Pulmonary artery endothelial cell (primary cell): Measurements from ENCODE around the gene TTC7B. TPM values are rescaled to one million over a fixed set of nuclear protein-coding genes. Genes with fewer than 3 reads are reported as not detected.
A peak's percentile ranks its signal among the peaks of the same experiment; 100 is the strongest.

Experiments used
- DNase-seq: peaks from one replicate; pipeline ENCODE4 v3.0.0-alpha.2; 2011; ENCODE audit warnings: low read depth, low spot score
- total RNA-seq: library from RNA; depleted of rRNA; stranded (reverse); fragments of >200 nt; gene quantifications from 2 replicates; pipeline ENCODE4 v1.2.3, GENCODE V29; 2014

The TTC7B gene
- total RNA-seq, 1 donor from 2014 or later: 36.9 TPM

DNA sequence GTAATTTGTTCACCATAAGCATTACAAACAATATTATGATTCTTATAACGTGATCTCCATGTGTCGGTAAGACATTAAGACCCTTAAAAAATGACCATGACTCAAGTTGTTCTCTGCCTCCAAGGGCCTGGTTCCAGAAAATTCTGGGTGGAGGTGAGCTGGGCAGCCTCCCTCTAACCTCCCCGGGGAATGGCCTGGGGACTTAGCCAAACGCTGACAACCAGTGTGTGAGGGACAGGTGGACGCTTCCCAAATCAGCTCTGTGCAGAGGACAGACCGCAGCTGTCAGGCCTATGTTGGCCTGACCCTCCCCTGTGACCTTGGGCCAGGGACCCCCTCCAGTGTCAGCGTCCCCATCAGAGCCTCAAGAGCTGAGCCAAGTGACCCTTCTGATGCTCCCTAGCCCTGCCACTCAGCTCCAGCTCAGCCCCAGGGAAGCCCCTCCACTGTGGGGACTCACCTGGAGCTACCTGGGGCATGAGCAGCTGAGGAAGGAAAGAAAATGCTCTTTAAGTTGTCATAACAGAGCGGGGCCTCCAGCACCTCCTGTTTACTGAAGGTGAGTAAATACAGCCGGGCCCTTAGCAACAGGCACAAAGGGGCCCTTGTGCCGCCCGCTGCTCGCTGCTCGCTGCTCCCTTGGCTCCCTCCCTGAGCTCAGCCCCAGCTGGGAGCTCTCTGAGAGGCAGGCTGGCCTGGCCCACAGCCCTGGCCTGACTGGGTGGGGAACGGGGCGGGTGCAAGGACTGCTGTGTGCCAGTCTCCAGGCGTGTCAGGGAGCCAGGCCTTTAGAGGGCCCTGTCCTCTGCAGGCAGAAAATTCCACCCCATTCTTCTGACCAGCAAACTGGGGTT, 302.8 kb downstream of the TTC7B start:
- DNase-seq: no peak

DNA sequence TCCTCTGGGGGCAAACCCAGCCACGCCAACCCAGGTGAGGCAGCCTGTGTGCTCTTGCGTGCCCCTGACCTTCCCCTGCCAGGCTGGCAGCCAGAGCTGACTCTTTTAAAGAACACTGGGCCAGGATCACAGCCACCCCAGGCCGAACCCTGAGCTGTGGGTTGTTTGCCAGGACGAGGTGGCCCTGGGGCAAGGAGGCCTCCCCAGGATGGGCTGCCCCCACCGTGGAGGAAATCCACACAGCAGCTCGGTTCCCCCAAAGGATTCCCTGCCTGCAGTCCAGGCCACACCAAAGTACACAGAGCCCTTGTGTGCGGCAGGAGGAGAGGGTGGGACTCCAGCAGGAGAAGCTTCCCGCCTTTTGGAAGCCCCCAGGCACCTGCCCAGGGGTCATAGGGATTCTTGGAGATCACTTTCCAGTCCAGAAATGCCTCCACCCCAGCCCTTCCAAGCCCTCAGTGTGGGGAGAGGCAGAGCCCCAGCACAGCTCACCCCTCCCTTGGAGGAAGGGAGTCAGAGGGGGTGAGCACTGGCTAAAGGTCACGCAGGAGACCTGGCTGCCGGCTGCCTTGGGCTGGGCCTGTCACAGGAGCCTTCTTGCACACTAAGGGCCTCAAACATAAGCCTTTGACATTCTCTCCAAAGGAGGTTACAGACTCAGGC, 303.8 kb downstream of the TTC7B start:
- DNase-seq: no peak

DNA sequence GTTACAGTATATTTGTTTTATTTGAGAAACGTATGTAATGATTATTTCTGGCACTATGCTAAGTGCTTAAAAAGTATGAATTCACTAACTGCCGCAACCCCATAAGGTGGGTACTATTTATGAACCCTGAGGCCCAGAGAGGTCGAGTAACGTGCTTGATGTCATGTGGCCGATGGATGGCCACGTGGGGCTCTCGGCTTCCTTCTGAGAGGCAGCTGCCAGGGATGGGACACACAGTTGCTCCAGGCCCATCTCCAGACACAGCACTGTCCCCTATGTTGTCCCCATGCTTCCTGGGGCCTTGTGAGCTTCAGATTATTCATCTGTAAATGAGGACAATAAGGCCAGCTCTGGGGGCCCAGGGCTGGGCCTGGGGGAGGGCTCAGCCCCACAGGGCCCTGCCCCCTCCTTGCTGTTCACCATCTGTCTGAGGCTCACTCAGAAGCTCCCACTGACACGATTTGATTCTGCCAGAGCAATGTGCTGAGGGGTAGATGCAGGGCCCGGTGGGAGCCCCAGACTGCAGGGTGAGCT, 304.4 kb downstream of the TTC7B start:
- no peak for DNase-seq

DNA sequence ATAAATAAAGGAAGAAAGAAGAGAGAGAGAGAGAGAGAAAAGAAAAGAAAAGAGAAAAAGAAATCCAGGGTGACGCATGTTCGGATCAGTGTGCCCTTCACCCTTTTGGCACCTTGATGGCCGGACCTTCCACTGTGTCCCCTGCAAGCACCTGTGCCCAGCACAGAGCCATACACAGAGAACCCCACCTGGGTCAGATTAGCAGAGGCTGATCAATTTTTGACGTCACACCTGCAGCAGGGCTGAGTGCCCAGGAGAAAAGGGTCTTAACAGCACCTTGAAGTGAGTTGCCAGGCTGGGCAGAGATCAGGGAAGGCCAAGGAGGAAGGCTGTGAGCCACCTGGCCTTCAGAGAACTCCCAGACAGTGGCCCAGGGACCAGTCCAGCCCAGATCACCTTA, 305.0 kb downstream of the TTC7B start:
- DNase-seq: no peak

DNA sequence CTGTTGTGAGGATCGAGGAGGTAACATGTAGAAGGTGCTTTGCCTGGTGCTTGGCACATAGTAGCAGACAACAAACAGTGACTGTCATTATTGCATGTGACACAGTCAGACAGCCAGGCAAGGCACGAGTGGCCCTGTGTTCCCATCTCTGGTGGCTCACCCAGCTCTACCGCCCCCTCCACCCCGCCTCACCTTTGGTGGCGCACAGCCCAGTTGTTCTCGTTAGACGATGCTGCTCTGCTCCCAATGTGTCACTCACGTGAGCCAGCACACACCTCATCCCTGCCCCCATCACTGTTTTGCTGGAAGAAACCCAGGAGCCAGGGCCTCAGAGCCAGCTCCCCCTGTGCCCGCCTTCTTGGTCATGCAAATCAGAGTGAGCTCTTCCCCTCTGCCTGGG, 306.1 kb downstream of the TTC7B start:
- no peak for DNase-seq

DNA sequence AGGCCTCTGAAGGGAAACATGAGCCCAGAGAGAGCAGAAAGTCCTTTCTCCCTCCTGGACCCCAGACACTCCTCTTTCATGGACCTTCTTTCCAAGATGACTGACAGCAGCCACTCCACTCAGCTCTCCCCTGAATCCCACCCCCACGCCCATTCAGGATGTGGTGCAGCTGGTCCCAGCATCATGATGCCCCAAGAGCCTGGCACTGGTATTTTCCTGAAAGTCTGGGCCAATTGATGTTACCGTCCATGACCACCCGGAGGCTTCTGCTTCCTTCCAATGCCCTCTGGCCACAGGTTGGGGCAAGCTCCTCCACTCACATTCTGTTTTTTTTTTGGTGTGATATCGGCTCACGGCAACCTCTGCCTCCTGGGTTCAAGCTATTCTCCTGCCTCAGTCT, 306.8 kb downstream of the TTC7B start:
- DNase-seq: no peak

DNA sequence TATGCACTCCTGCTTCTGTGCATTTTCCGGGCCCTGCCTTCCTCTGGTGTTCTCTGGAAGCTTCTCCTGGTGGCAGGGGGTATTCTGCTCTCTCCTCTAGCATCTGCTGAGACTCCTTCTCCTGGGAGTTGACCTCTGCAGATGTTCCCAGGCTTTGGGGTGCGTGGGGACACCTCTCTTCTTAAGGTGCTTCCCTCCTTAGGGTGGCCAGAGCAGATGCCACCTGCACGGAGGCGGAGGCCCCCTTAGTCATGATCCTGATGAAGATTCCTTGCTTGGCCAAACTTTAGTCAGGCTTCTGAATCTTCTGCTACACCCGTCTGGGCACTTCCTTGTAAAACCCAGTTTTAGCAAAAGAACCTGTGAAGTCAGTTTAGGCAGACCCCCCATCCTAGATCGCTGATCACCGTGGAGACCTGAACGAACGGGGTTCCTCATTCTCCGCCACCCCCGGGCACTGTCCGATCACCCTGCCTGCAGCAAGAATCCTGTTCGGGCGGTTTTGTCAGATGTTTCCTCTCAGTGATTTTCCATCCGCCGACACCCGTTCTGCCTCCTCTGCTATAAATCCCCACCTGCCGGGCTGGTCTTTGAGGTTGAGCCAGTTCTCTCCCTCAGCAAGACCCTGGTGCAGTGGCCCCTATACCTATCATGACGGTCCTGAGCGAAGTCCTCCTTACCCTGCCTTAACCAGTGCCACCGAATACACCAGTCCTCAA, 307.5 kb downstream of the TTC7B start:
- no peak for DNase-seq

DNA sequence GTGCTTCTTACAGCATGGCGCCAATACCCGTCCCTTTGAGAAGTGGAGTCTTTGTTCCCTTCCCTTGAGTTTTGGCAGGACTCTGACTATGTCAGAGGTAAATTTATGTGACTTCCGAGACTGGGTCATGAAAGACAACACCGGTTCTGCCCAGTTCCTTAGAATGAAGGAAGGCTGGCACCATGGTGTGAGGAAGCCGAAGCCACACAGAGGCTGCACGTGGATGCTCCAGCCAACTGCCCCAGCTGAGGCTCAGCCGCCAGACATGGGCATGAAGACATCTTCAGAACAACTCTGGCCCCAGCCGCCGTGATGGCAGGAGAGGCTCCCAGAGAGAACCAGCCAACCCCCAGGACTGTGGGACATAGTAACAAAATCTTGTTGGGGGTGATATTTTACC, 308.2 kb downstream of the TTC7B start:
- DNase-seq: no peak

DNA sequence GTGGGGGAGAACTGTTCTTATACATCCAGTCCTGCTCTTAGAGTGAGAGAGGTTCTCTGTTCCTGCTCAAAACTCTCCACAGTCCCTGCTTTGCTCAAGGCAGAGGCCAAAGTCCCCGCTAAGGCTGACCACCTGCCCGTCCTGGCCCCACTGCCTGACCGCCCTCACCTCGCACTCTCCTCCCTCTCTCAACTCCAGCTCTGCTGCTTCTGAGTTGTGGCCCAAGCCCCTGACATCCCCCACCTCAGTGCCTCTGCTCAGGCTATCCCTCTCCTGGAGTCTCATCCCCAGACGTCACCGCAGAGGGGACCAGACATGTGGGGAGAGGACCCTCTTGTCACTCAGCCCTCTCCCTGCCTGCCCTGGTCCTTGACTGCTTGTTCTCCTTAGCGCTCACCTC, 308.8 kb downstream of the TTC7B start:
- DNase-seq: no peak

DNA sequence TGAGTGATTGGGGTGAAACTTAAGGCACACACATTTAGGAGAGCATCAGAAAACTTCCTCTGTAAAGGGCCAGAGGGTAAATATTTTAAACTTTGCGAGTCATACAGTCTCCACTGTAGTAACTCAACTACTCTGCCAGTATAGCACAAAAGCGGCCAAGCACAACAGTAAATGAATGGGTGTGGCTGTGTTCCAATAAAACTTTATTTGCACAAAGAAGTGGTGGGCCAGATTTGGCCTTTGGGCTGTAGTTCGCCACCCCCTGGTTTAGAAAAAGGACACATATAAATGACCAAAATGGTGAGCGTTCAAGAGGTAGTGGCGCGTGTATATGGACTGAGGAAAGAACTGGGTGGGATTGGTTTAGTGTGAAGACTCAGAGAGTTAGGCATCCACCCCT, 309.5 kb downstream of the TTC7B start:
- DNase-seq: no peak

DNA sequence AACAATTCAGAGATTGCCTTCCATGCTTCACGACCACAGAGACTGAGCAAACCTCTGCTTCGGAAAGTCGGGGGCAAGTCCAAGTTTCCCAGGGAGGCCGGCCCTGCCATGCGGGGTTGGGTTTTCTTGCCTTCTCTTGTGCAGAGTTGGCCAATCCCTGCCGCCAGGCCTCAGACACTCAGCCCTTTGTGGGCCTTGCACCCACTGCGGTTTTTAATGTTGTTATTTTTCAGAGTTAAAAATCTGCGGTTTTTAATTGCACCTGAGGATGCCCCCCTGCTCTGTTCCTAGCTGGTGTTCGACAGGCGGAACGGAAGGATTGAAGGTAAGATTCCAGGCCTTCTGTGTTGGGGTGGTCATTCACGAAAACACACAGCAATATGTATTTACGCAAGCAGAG, 310.7 kb downstream of the TTC7B start:
- DNase-seq: no peak

DNA sequence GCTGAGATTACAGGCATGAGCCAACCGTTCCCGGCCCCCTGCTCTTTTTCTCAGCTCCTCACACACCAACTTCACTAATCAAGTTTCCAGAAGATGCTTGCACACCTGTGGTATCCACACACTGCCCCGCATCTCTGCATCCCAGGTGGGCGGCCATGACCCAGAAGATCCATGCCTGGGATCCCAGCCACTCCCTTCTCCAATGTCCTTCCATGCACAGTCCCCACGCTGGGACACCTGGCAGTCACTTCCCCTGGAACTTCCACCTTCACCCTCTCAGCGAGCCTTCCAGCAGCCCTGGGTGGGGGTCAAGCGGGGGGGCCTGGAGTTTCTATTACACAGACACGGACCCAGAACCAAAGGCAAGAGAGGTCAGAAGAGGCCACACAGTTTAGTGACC, 311.6 kb downstream of the TTC7B start:
- DNase-seq: no peak

DNA sequence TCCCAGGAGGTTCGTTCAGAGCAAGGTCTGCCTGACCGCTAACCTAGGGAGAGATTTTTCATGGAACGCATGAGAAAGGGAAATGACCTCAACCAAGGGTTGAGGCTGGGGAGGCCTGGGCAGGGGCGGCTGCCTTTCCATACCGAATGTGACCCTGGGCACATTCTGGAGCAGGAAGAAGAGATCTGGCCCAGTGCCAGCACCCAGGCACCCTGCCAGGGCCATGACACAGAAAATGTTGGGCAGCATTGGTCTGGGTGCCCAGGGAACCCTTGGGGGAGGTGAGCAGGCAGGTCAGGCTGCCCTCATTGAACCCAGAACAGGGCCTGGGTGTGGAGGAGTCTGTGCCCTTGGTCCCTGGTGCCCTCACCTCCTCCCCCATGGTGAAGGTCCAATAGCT, 312.6 kb downstream of the TTC7B start:
- DNase-seq: no peak

DNA sequence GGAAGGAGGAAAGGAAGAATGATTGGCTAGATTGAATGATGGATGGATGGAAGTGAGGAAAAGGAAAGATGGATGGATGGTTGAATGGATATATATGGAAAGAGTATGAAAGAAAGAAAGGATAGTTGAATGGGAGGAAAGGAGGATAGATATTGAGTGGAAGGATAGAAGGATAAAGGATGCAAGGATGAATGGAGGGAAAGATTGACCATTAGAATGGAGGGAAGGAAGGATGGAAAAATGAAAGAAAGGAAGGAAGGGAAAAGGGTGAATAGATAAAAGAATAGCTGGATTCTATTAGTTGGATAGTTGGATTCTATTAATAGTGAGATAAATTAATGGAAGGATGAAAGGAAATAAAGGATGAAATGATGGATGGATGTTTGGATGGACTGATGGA, 313.5 kb downstream of the TTC7B start:
- no peak for DNase-seq

DNA sequence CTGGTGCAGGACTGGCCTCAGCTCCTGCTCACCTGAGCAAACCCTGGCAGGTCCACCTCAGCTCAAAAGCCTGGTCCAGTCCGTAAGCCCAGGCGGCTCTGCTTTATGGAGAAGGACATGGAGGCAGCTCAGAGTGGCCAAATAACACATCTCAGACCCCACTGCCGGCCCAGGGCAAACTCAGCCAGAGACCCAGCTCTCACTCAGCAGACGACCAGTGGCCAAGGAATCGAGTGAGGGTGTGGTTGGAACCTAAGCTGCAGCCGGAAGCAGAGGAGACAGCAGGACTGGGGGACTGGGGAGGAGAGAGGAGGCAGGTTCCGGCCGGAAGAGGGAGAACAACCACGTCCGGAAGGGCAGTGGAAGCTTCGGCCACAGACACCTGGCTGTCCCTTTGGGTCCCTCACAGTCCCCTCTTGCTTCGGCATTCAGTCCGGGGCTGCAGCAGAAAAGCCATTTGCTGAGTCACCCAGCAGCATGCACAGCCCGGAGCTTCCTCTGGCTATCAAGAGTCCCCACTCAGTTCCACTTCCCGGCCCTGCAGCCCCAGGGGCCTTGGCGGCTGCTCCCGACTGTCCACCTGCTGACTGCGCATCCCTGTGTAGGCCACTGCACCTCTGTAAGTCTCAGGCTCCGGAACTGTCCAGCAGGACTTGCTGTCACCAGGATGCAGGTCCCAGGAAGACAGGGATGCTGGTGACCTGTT, 315.4 kb downstream of the TTC7B start:
- no peak for DNase-seq

DNA sequence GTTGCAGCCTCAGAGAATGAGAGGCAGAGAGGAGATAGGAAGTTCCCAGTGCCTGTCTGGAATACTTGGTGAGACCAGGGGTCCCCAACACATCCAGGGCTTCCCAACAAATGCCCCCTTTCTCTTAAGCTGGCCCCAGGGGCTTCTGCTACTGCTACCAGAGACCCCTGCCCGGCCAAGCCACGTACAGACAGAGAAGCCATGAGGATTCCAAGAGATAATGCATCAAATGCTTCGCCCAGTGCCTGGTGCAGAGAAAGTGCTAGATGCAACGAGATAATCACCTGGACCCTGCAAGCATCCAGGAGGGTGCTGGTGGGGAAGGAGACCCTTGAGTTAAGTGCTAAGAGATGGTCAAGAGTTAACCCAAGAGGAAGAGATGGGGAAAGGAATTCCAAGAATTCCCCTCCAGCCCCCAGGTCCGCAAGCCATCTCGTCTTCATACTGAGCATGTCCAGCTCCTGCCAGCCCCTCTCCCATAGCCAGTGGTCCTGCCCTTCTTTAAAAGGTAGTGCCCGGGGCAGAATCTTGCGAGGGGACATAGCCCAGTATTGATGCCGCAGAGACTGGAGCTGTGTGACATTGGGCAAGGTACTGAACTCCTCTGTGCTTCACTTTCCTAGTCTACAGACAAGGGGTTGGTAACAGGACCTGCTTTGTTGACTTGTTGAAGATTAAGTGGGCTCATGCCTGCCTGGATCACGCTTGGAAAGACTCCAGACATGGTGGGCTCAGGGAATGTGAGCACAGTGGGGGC, 316.1 kb downstream of the TTC7B start:
- DNase-seq: no peak

DNA sequence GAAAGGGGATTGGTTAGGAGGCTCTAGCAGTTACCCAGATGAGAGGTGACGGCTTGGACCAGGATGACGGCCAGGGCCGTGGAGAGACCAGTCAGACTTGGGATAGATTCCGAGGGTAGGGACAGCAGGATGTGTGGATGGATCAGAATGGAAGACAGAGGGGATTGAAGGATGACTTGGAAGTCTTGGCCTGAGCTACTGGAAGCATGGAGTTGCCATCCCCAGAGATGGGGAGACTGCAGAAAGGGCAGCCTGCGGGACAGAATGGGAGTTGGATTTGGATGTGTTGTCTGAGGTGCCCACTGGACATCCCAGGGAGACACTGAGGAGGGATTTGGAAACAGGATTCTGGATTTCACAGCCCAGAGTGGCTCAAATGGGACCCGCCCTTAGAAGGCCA, 317.1 kb downstream of the TTC7B start:
- no peak for DNase-seq

DNA sequence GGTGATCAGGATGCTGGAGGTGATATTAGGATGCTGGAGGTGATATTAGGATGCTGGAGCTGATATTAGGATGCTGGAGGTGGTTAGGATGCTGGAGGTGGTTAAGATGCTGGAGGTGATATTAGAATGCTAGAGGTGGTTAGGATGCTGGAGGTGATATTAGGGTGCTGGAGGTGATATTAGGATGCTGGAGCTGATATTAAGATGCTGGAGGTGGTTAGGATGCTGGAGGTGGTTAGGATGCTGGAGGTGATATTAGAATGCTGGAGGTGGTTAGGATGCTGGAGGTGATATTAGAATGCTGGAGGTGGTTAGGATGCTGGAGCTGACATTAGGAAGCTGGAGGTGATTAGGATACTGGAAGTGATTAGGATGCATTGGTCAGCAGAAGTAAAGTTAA, 318.0 kb downstream of the TTC7B start:
- DNase-seq: no peak

DNA sequence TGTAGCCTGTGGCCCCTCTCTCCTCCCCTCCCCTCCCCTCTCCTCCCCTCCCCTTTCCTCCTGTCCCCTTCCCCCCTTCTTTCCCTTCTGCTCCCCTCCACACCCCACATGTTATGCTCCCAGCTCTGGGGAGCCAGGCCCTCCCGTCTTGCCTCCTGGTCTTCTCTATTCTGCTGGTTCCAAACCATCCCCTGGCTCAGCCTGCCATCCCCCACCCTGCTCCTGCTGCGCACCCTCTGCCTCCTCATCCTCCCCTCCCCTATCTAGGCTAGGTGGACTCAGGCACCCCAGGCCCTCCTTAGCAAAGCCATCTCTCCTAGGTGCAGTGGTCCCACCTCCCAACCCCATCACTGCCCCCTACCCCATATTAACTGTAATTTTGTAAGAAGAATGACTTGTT, 319.9 kb downstream of the TTC7B start:
- no peak for DNase-seq

DNA sequence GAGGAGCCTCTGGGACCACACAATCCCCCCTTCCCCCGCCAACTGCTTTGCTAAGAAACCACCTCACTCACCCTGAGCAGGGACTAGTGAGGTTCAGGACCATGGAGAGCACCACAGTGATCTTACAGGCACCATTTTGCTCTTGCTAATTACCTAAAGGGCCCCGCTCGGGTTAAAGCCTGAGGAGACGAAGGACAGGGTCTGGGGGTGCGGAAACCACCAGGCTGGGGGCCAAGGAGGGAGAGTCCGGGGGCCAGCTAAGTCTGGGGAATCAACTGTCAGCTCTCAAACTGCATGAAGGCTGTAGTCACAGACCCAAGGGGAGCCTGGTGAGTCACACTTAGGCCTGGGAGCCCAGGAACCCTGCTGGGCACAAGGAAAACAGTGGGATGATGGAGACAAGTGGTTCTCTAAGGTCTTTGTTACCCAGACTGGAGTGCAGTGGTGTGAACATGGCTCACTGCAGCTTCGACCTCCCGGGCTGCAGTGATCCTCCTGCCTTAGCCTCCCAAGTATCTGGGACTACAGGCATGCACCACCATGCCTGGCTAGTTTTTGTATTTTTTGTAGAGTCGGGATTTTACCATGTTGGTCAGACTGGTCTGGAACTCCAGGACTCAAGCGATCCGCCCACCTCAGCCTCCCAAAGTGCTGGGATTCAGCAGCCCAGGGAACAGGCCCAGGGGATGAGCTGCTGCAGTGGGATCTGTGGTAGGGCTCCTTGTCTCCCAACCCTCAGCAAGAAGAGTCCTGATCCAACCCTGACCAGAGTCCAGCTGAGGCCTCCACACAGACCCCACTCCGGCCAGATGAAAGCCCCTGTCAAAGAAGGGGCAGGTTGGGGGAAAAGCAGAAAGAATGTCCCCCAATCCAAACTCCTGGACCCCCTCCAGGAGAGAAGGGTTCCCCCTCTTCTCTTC, 320.6 kb downstream of the TTC7B start:
- DNase-seq: peak; percentile 30
